Activated naive CD8-positive, alpha-beta T cell treated with anti-CD3 and anti-CD28 coated beads, Interleukin-2, amount 50 U/mL, for 16 hours (primary cell): ENCODE measurements around the gene CNNM4.

ENCODE experiments used
- DNase-seq: peaks from one replicate; pipeline ENCODE4 v3.0.0-alpha.2; 2020; ENCODE audit warnings: low read depth, low spot score

CNNM4 gene

GRCh38 chr2:96760036-96760985, at the start of gene CNNM4:
Gene CNNM4, plus strand, starts transcription at chr2:96760902. Its CDS starts 98 bp downstream, at chr2:96761000.
- DNase-seq, result peak; percentile 82

DNA sequence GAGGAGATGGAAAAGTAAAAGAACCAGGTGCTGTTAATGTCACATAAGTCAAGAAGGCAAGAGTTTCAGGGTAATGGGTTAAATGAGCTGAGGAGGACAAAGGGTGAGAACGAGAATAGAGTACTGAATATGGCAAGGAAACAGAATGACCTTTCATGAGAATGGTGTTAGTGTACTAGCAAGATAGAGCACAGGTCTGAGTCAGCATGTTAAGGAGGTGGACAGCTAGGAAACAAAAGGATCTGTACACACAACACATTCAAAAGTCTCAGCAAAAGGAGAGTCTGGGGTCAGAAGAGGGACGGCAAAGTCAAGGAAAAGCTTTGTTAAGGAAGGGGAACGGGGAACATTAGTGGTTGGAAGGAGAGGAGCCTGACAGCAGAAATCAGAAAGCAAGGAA, 49.7 kb upstream of the CNNM4 start:
- DNase-seq, result no peak

- DNase-seq, result no peak
These were observed 45.0 kb upstream of the CNNM4 start for GRCh38 chr2:96715658-96716057.

- DNase-seq, result no peak
These were observed 44.3 kb upstream of the CNNM4 start for GRCh38 chr2:96716388-96716787.

GRCh38 chr2:96726131-96726530, 34.6 kb upstream of the CNNM4 start:
- DNase-seq, result no peak

- DNase-seq, result no peak
These were observed 33.3 kb upstream of the CNNM4 start for GRCh38 chr2:96727431-96727830.

GRCh38 chr2:96729748-96730147, 31.0 kb upstream of the CNNM4 start:
- no peak for DNase-seq

GRCh38 chr2:96730212-96730611, 30.5 kb upstream of the CNNM4 start:
- no peak for DNase-seq

DNA sequence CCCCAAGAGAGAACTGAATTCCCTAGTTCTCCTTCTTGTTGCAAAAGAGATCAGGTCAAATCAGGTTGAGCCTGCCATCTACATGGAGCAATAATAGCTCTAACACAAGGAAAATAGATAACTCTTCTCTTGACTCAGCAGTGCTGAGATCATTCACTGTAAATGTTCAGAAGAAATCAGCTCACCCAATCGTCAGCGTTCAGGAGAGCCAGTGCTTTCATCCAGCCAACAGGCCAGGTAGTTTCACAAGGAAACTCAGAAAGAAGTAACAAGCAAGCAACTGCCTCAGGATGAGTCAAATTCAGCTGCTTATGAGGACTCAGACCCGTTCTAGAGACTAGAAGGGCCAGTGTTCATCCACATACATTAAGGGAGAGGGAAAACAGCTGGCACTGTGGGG, 26.8 kb upstream of the CNNM4 start:
- DNase-seq, result no peak

DNA sequence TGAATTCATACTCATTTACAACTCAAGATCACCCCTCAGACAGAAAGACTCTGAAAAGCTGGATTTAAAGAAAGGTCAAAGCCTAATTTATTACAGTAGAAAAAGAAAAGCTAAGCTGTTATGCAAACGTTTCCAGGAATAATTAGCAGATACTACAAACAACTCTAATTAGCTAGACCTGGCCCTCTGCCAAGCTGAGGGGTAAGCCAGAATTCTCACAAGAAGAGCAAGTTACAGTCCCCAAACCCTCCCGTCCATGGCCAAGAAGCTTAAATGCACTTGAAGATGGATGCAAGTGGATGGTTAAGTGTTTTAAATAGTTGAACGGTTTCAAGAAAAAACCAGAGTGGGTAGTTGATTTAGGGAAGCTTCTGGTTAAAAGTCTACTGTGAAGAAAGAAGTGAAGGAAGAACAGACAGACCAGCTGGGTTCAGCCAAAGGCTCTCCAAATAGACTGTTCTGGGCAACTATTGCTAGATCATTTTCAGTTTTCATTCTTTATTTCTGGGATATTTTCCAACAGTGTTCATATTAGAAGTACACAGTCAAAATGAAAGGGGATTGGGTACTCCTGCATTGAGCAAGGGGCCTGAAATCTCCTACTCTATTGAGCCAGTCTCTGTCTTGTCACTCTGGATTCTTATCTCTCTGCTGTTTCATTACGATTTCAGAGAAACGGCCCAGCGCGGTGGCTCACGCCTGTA, 25.7 kb upstream of the CNNM4 start:
- DNase-seq, result no peak

DNA sequence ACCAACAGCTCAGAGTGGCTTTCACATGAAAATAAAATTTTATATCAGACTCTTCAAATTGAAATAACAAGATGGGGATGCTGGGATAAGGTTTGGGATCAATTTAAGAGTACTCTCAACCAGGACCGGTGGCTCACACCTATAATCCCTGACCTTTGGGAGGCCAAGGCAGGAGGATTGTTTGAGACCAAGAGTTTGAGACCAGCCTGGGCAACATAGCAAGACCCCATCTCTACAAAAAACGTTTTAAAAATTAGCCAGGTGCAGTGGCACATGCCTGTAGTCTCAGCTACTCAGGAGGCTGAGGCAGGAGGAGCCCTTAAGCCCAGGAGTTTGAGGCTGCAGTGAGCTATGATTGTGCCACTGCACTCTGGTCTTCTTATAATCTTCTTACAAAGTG, 23.5 kb upstream of the CNNM4 start:
- DNase-seq, result no peak

DNA sequence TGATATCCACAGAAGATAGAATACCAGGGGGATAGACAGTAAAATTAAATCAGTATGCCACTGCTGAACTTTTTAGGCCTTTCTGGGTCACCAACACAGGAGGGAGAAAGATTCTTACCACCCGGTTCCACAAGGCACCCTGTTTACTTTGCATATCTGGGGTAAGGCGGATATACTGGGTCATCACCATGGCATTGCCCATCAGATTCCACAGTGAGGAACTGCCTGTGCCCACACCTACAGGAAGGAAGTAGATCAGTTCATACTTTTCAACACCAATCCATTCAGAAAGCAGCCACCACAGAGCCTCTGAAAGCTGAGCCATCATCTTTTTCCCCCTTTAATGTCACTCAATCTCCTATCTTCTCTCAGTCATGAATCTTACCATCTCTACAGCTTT, 22.9 kb upstream of the CNNM4 start:
- DNase-seq, result no peak

- DNase-seq, result no peak
These were observed 21.5 kb upstream of the CNNM4 start for GRCh38 chr2:96739076-96739632.

GRCh38 chr2:96739633-96740428, 20.9 kb upstream of the CNNM4 start, which contains the start of gene LMAN2L:
Gene LMAN2L, minus strand, starts transcription at chr2:96740064. Its CDS starts 24 bp downstream, at chr2:96740040.
- peak; percentile 95 for DNase-seq

GRCh38 chr2:96747061-96747617, 13.6 kb upstream of the CNNM4 start:
- DNase-seq, result no peak

GRCh38 chr2:96751800-96752199, 8.9 kb upstream of the CNNM4 start:
- DNase-seq, result no peak

GRCh38 chr2:96753661-96754282, 6.9 kb upstream of the CNNM4 start:
- DNase-seq, result no peak

- no peak for DNase-seq
These were observed 6.4 kb upstream of the CNNM4 start for GRCh38 chr2:96754317-96754716.

GRCh38 chr2:96756788-96757476, 3.8 kb upstream of the CNNM4 start:
- no peak for DNase-seq

- DNase-seq, result no peak
These were observed 3.2 kb upstream of the CNNM4 start for GRCh38 chr2:96757477-96757860.
